Karpas-422 (cell line): ENCODE results near the gene ERN1. TPM values are rescaled to one million over a fixed set of nuclear protein-coding genes. Genes with fewer than 3 reads are reported as not detected.
"Not testable (repeated sequence)": the region's sequence is repeated elsewhere in the genome, so short reads cannot be mapped to it uniquely, and the experiment has no call there.

ENCODE experiments used
- DNase-seq: peaks from one replicate; pipeline ENCODE4 v3.0.0-alpha.2; 2015
- H2AFZ ChIP-seq: fragments of 200-600 bp; sonication (generic); 2 replicates; pipeline ENCODE4 v1.6.1; 2014; ENCODE audit warnings: antibody characterized with exemption, low read length, mixed read lengths
- H3K27ac ChIP-seq: fragments of 200-600 bp; sonication (generic); 2 replicates; pipeline ENCODE4 v1.5.1; 2014; ENCODE audit warnings: mild to moderate bottlenecking, low read length, moderate library complexity
- H3K27me3 ChIP-seq: fragments of 200-600 bp; sonication (generic); 2 replicates; pipeline ENCODE4 v1.6.1; 2014; ENCODE audit warnings: low read length, mixed read lengths
- H3K36me3 ChIP-seq: fragments of 200-600 bp; sonication (generic); 2 replicates; pipeline ENCODE4 v1.6.1; 2014; ENCODE audit warnings: low read length, mixed read lengths; ENCODE audit not compliant: insufficient read depth
- H3K4me1 ChIP-seq: fragments of 200-600 bp; sonication (generic); 2 replicates; pipeline ENCODE4 v1.6.1; 2014; ENCODE audit warnings: mild to moderate bottlenecking, low read length, mixed read lengths
- H3K4me2 ChIP-seq: fragments of 200-600 bp; sonication (generic); 2 replicates; pipeline ENCODE4 v1.6.1; 2014; ENCODE audit warnings: low read length, low read depth, mild to moderate bottlenecking; ENCODE audit not compliant: poor library complexity, severe bottlenecking
- H3K4me3 ChIP-seq: fragments of 200-600 bp; sonication (generic); 2 replicates; pipeline ENCODE4 v1.5.1; 2014; ENCODE audit warnings: mild to moderate bottlenecking, antibody characterized with exemption, low read length, mixed read lengths
- H3K79me2 ChIP-seq: fragments of 200-600 bp; sonication (generic); 2 replicates; pipeline ENCODE4 v1.6.1; 2014; ENCODE audit warnings: mild to moderate bottlenecking, low read length, mixed read lengths
- H3K9ac ChIP-seq: fragments of 200-600 bp; sonication (generic); 2 replicates; pipeline ENCODE4 v1.6.0; 2014; ENCODE audit warnings: low read length
- H3K9me2 ChIP-seq: fragments of 200-600 bp; sonication (generic), shearing (Covaris generic); replicated peaks from 2 replicates; pipeline ENCODE4 v1.6.0; 2014; ENCODE audit warnings: mild to moderate bottlenecking, low read length, moderate library complexity; ENCODE audit not compliant: insufficient read depth
- H3K9me3 ChIP-seq: fragments of 300-700, 200-600 bp; sonication (generic); 2 replicates; pipeline ENCODE4 v1.6.1; 2014; ENCODE audit warnings: low read length, mixed read lengths
- H4K20me1 ChIP-seq: fragments of 200-600 bp; sonication (generic); 2 replicates; pipeline ENCODE4 v1.6.1; 2014; ENCODE audit warnings: mild to moderate bottlenecking, antibody characterized with exemption, low read length, low read depth; ENCODE audit not compliant: insufficient read depth
- total RNA-seq: library from RNA; depleted of rRNA; stranded (reverse); fragments of >200 nt; shearing (Covaris generic); gene quantifications from 2 replicates; pipeline ENCODE4 v1.2.3, GENCODE V29; 2014; ENCODE audit warnings: low replicate concordance

Gene ERN1
- total RNA-seq, 1 experiment from 2014 or later = 1.9 TPM

GRCh38 chr17:64019551-64019961 lies 110.4 kb downstream of the ERN1 start:
- H3K9ac ChIP-seq = peak overlapping the region; percentile 62; the same call in 1 of the 2 replicates
- H3K9me2 ChIP-seq, H3K9me3 ChIP-seq, H3K79me2 ChIP-seq, H3K27me3 ChIP-seq, DNase-seq, H4K20me1 ChIP-seq, H3K36me3 ChIP-seq, H3K27ac ChIP-seq: not testable (repeated sequence)
- H3K4me3 ChIP-seq = peak overlapping the region; percentile 59; the same call in 1 of the 2 replicates
- H2AFZ ChIP-seq = peak overlapping the region; percentile 86; the same call in 1 of the 2 replicates
- peaks cover 16% of the 10 kb centered on the region for H3K4me1 ChIP-seq
- H3K4me2 ChIP-seq = peak overlapping the region; percentile 70

- no peak overlapping the region for H3K4me2 ChIP-seq
- no peaks in the 10 kb centered on the region for H3K9me3 ChIP-seq
- H2AFZ ChIP-seq = no peak overlapping the region
Measured at GRCh38 chr17:64017381-64017980, 112.5 kb downstream of the ERN1 start.

GRCh38 chr17:64016974-64017373 lies 113.0 kb downstream of the ERN1 start:
- H2AFZ ChIP-seq = no peak overlapping the region

More at GRCh38 chr17:64017381-64017980, 112.5 kb downstream of the ERN1 start:
- DNase-seq = no peak
- H3K27me3 ChIP-seq = no peaks in the 10 kb centered on the region
- H3K4me3 ChIP-seq = no peak overlapping the region
- no peaks in the 10 kb centered on the region for H4K20me1 ChIP-seq
- H3K4me1 ChIP-seq = peaks cover 16% of the 10 kb centered on the region
- no peaks in the 10 kb centered on the region for H3K36me3 ChIP-seq
- no peaks in the 10 kb centered on the region for H3K9me2 ChIP-seq
- no peaks in the 10 kb centered on the region for H3K79me2 ChIP-seq
- no peak overlapping the region for H3K9ac ChIP-seq
- no peak overlapping the region for H3K27ac ChIP-seq

GRCh38 chr17:64016231-64016784 lies 113.6 kb downstream of the ERN1 start:
- Histone ChIP-seq H3K27me3 (no peaks in the 10 kb centered on the region), H3K36me3 (no peaks in the 10 kb centered on the region), H3K9me2 (no peaks in the 10 kb centered on the region), H3K9me3 (no peaks in the 10 kb centered on the region), H3K4me1 (peaks cover 16% of the 10 kb centered on the region), H3K4me2 (no peak overlapping the region), H3K4me3 (no peak overlapping the region), H3K9ac (no peak overlapping the region), H3K79me2 (no peaks in the 10 kb centered on the region), H3K27ac (no peak overlapping the region), H4K20me1 (no peaks in the 10 kb centered on the region), H2AFZ (no peak overlapping the region)
- DNase-seq = no peak

More at GRCh38 chr17:64016974-64017373, 113.0 kb downstream of the ERN1 start:
- Histone ChIP-seq H3K9me2 (no peaks in the 10 kb centered on the region), H3K9me3 (no peaks in the 10 kb centered on the region), H3K9ac (no peak overlapping the region), H3K4me3 (no peak overlapping the region), H4K20me1 (no peaks in the 10 kb centered on the region), H3K79me2 (no peaks in the 10 kb centered on the region), H3K36me3 (no peaks in the 10 kb centered on the region), H3K4me1 (peaks cover 16% of the 10 kb centered on the region), H3K27ac (no peak overlapping the region), H3K27me3 (no peaks in the 10 kb centered on the region), H3K4me2 (no peak overlapping the region)
- no peak for DNase-seq

GRCh38 chr17:64015447-64015846 lies 114.5 kb downstream of the ERN1 start:
- Histone ChIP-seq H3K9me3 (no peaks in the 10 kb centered on the region), H3K36me3 (no peaks in the 10 kb centered on the region), H3K4me1 (peaks cover 10% of the 10 kb centered on the region), H3K9ac (no peak overlapping the region), H2AFZ (no peak overlapping the region), H3K4me3 (no peak overlapping the region), H3K79me2 (no peaks in the 10 kb centered on the region), H3K9me2 (no peaks in the 10 kb centered on the region), H3K27me3 (no peaks in the 10 kb centered on the region), H3K27ac (no peak overlapping the region), H3K4me2 (no peak overlapping the region), H4K20me1 (no peaks in the 10 kb centered on the region)
- DNase-seq = no peak

GRCh38 chr17:64009571-64010402 lies 120.2 kb downstream of the ERN1 start:
- H3K9me2 ChIP-seq = no peaks in the 10 kb centered on the region
- no peaks in the 10 kb centered on the region for H3K79me2 ChIP-seq
- H3K4me3 ChIP-seq = no peak overlapping the region
- H2AFZ ChIP-seq = no peak overlapping the region
- H3K9ac ChIP-seq = no peak overlapping the region
- H3K4me2 ChIP-seq = no peak overlapping the region
- no peak overlapping the region for H3K27ac ChIP-seq
- DNase-seq = no peak
- no peaks in the 10 kb centered on the region for H3K27me3 ChIP-seq
- no peaks in the 10 kb centered on the region for H3K9me3 ChIP-seq
- no peaks in the 10 kb centered on the region for H3K36me3 ChIP-seq
- no peaks in the 10 kb centered on the region for H4K20me1 ChIP-seq
- no peaks in the 10 kb centered on the region for H3K4me1 ChIP-seq

- H3K9me3 ChIP-seq = no peaks in the 10 kb centered on the region
- H3K4me1 ChIP-seq = no peaks in the 10 kb centered on the region
- no peaks in the 10 kb centered on the region for H3K79me2 ChIP-seq
- H3K36me3 ChIP-seq = no peaks in the 10 kb centered on the region
- H3K9me2 ChIP-seq = no peaks in the 10 kb centered on the region
- H4K20me1 ChIP-seq = no peaks in the 10 kb centered on the region
- no peak for DNase-seq
- no peak overlapping the region for H3K4me2 ChIP-seq
- H3K27me3 ChIP-seq = no peaks in the 10 kb centered on the region
- no peak overlapping the region for H2AFZ ChIP-seq
- H3K27ac ChIP-seq = no peak overlapping the region
- no peak overlapping the region for H3K9ac ChIP-seq
- no peak overlapping the region for H3K4me3 ChIP-seq
Measured at GRCh38 chr17:64008830-64009229, 121.1 kb downstream of the ERN1 start.

- Histone ChIP-seq H3K27me3 (no peaks in the 10 kb centered on the region), H4K20me1 (no peaks in the 10 kb centered on the region), H3K9me2 (no peaks in the 10 kb centered on the region), H3K4me2 (no peak overlapping the region), H3K9me3 (no peaks in the 10 kb centered on the region), H3K4me3 (no peak overlapping the region), H3K27ac (no peak overlapping the region), H3K36me3 (no peaks in the 10 kb centered on the region), H2AFZ (no peak overlapping the region), H3K4me1 (no peaks in the 10 kb centered on the region), H3K9ac (no peak overlapping the region), H3K79me2 (no peaks in the 10 kb centered on the region)
- DNase-seq = no peak
Measured at GRCh38 chr17:64008346-64008745, 121.6 kb downstream of the ERN1 start.
